ENCODE results near the gene PHF23.

DNA sequence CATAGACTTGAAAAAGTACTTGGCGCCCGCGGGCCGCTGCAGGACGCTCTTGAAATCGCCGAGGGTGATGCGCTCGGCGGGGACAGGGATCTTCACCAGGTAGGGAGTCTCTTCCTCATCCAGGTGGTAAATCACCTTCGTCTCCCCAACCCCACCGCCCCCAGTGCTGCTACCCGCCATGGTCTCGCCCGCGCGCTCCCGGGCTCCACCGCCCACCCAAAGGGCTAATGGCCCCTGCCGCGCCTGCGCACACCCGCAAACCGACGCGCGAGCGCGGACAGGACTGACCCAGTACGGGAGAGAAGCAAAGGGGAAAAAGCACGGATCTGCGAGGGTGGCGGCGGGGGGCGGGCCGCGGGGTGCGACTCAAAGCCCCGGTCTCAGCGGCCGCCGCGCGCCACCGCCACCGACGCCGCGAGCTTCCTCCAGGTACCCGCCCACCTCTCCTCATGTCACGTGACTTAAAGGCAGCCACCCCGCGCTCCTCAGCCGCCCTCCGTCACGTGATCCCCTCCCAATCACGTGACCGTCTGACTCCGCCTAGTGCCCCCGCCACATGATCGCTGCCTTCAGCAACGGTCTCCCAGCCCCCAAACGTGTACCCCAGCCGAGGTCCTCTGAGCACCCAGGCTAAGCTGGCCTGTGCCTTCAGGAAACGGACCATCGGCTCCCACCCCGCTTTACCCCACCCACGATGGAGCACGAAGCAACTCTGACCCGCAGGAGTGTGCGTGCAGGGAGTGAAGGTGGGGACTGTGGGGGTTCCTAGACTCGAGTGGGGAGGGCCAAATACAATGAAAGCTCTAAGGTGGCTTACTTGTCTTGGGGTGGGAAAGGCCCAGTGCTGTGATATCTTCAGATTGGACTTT, 4.9 kb downstream of the PHF23 start, which contains the start of gene DVL2:
- TF ChIP-seq EZH2 (IDR thresholded peaks at IDR 0.05; ENCODE audit: borderline replicate concordance, low read length) = no peak
- TF ChIP-seq, protein P1, sequence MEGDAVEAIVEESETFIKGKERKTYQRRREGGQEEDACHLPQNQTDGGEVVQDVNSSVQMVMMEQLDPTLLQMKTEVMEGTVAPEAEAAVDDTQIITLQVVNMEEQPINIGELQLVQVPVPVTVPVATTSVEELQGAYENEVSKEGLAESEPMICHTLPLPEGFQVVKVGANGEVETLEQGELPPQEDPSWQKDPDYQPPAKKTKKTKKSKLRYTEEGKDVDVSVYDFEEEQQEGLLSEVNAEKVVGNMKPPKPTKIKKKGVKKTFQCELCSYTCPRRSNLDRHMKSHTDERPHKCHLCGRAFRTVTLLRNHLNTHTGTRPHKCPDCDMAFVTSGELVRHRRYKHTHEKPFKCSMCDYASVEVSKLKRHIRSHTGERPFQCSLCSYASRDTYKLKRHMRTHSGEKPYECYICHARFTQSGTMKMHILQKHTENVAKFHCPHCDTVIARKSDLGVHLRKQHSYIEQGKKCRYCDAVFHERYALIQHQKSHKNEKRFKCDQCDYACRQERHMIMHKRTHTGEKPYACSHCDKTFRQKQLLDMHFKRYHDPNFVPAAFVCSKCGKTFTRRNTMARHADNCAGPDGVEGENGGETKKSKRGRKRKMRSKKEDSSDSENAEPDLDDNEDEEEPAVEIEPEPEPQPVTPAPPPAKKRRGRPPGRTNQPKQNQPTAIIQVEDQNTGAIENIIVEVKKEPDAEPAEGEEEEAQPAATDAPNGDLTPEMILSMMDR (conservative IDR thresholded peaks at IDR 0.05 in 1 of 2, IDR thresholded peaks at IDR 0.05 in 1 of 2; ENCODE audit: extremely low read depth in 1 of 2, insufficient read depth in 1 of 2, low read depth in 1 of 2, low read length in 2 of 2) = no peak
